Epithelial cell of esophagus (primary cell): ENCODE data around the gene CNNM3.

Experiments used
- DNase-seq: peaks from one replicate; pipeline ENCODE4 v3.0.0; 2010; ENCODE audit warnings: low read depth
- H3K4me3 ChIP-seq: 2 replicates; pipeline ENCODE4 v1.5.1; 2011; ENCODE audit warnings: mild to moderate bottlenecking, low read length, control low read depth
- CTCF ChIP-seq: IDR thresholded peaks from 2 replicates; pipeline ENCODE4 v1.5.1; 2011; ENCODE audit warnings: low read depth, mild to moderate bottlenecking, low read length, control low read depth, inconsistent platforms; ENCODE audit not compliant: insufficient read depth; ENCODE audit errors: missing control alignments

Gene CNNM3

DNA sequence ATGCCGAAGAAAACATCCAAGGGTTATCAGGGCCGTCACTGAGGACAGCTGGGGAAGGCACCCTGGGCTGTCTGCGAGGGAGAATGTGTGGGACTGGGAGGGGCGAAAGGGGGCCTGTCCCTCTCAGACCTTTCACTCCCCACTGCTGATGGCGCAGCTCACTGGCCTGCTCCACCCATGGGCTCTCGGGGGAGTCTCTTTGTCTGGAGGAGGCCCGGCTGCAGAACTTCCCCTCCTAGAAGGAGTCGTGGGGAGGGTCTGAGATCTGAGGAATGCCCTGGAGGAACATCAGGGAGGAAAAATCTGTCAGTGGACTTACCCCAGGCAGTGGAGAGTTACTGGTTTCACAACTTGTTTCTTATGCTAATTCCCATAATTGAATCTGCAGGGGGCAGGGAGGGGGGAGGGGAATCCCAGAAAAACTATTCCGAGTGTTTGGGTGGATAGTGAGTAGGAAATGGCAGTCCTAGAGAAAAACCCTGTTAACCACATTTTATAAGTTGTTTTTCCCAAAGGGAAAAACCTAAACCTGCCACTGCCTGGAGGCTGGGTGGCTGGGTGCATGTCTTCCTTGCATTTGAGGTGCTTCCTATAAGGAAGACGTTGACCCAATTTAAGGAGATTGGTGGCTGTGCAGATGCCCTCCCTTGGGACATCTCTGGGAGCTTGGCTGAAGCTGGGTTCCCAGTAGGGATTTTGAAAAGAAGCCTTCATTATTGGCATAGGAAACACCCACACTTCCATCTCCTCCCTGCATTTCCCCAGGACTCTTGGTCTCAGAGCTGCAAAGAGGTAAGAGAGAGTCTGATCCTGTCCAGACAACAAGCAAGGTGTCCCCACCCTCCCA, 65.5 kb downstream of the CNNM3 start:
- no peak overlapping the region for H3K4me3 ChIP-seq
- no peak for DNase-seq
- no peak for TF ChIP-seq CTCF

DNA sequence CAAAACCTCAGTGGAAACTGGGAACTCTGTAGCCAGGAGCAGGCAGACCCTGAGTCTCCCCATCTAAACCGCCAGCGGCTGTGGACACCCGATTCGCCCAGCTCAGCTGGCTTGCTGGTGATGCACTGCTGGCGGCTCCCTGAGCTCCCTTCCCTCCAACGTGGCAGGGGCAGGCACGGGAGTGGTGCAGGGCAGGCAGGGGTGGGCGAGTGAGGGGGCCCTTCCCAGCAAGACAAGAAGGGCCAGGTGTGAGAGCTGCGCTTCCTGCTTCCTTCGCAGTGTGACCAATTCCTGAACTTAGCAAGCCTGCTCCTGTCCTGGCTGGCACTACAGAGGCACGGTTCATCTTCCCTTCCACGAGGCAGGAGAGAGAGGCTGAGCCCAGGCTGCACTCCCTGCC, 66.2 kb downstream of the CNNM3 start:
- DNase-seq = peak; percentile 82
- H3K4me3 ChIP-seq = no peak overlapping the region
- TF ChIP-seq CTCF = no peak

DNA sequence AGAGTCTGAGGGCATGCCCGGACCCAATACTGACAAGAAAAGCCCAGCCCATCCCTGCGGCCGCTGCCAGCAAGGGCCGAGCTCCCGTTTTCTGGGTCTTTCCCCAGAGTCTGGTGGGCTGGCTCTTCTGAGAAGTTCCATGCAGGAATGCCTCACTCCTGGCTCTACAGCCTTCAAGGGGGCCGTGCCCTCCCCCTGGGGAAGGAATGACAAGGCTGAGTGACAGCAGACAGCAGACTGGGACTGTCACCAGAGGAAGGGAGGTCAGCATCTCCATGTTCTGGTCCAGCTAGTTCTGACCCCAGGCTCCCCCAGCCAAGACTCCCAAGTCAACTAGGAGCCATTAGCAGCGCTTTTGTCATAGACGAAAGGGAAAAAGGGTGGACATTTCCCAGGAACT, 66.8 kb downstream of the CNNM3 start:
- no peak overlapping the region for H3K4me3 ChIP-seq
- no peak for TF ChIP-seq CTCF
- no peak for DNase-seq

GRCh38 chr2:96883306-96883705, 67.2 kb downstream of the CNNM3 start:
- DNase-seq = no peak
- H3K4me3 ChIP-seq = no peak overlapping the region
- TF ChIP-seq CTCF = no peak
